GM10266 (cell line): ENCODE data around the gene POLRMT.

Experiments
- DNase-seq: peaks from one replicate; pipeline ENCODE4 v3.0.0; 2012; ENCODE audit errors: extremely low spot score
- CTCF ChIP-seq: IDR thresholded peaks from 2 replicates; pipeline ENCODE4 v1.5.1; 2012; ENCODE audit warnings: mild to moderate bottlenecking, low read depth; ENCODE audit not compliant: control insufficient read depth, insufficient read depth; ENCODE audit errors: missing control alignments

Gene POLRMT

GRCh38 chr19:602391-603301 is 30.7 kb downstream of the POLRMT start:
- no peak for DNase-seq
- TF ChIP-seq CTCF: no peak

GRCh38 chr19:601790-602189 is 31.5 kb downstream of the POLRMT start:
- DNase-seq: no peak
- TF ChIP-seq CTCF: no peak

GRCh38 chr19:601310-601709 is 32.0 kb downstream of the POLRMT start:
- no peak for DNase-seq
- TF ChIP-seq CTCF: no peak

- no peak for TF ChIP-seq CTCF
- DNase-seq: no peak
Observed at GRCh38 chr19:597406-598315, 35.7 kb downstream of the POLRMT start.

- TF ChIP-seq CTCF: no peak
- DNase-seq: no peak
Observed at GRCh38 chr19:596263-596655, 37.1 kb downstream of the POLRMT start.

- no peak for TF ChIP-seq CTCF
- no peak for DNase-seq
Observed at GRCh38 chr19:595326-596262, 37.7 kb downstream of the POLRMT start.
